HL-60 (cell line): ENCODE data around the gene GTPBP6.

ENCODE experiments used
- DNase-seq, 2 experiments: peaks; one replicate each; pipeline ENCODE4 v3.0.0-alpha.2; 2010 to 2020; ENCODE audit warnings: low read depth in 1 of 2, low spot score in 1 of 2
- H3K27ac ChIP-seq: fragments of 250-450 bp; sonication (Bioruptor Pico); replicated peaks from 2 replicates; pipeline ENCODE4 v1.5.1; 2020; ENCODE audit warnings: mild to moderate bottlenecking, moderate library complexity
- H3K27me3 ChIP-seq: fragments of 250-450 bp; sonication (Bioruptor Pico); 2 replicates; pipeline ENCODE4 v1.5.1; 2021; ENCODE audit warnings: mild to moderate bottlenecking, moderate library complexity; ENCODE audit not compliant: insufficient read depth, poor library complexity, severe bottlenecking
- H3K4me3 ChIP-seq: replicated peaks from 2 replicates; pipeline ENCODE4 v1.5.1; 2011; ENCODE audit warnings: mild to moderate bottlenecking, control low read depth, low read length; ENCODE audit not compliant: insufficient read depth
- GABPA ChIP-seq: IDR thresholded peaks from 2 replicates; pipeline ENCODE4 v1.6.1; 2012; ENCODE audit warnings: low read depth
- POLR2AphosphoS5 ChIP-seq: IDR thresholded peaks from 2 replicates; pipeline ENCODE4 v1.6.1; 2012; ENCODE audit warnings: low read depth
- SPI1 ChIP-seq: IDR thresholded peaks from 2 replicates; pipeline ENCODE4 v1.6.1; 2012; ENCODE audit warnings: low read depth, mild to moderate bottlenecking, borderline replicate concordance
- TF ChIP-seq, protein P1 (sequence below): IDR thresholded peaks from one replicate; pipeline ENCODE4 v1.5.1; 2011; ENCODE audit warnings: low read length, control low read depth, inconsistent platforms; ENCODE audit not compliant: insufficient read depth
- TF ChIP-seq, protein P2 (sequence below): IDR thresholded peaks from 2 replicates; pipeline ENCODE4 v1.6.1; 2012; ENCODE audit warnings: low read depth; ENCODE audit not compliant: insufficient replicate concordance

GTPBP6 gene

DNA sequence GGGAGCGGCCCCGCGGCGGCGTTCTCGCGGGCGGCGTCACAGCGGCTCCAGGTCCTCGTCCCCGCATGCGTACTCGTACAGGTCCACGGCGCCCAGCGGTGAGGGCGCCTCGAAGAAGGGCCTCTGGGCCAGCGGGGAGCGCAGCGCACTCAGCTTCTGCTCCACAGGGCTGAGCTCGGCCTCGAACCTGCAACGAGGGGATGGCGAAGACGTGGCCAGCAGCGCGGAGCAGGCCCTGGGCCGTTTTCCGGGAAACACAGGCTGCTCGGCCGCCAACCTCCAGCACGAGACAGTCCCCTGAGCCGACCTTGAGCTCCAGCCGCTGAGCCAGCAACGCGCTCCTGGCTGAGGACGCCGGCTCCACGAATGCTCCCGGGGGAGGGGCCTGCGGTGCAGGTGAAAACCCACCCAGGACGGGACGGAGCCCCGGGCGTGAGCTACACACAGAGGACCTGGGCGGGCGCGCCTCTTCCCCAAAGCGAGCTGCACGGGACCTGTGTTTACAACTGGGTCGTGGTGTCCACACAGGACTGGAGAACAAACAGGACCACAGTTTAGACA lies 15.8 kb upstream of the GTPBP6 start:
- no peak for TF ChIP-seq GABPA
- TF ChIP-seq, protein P1, sequence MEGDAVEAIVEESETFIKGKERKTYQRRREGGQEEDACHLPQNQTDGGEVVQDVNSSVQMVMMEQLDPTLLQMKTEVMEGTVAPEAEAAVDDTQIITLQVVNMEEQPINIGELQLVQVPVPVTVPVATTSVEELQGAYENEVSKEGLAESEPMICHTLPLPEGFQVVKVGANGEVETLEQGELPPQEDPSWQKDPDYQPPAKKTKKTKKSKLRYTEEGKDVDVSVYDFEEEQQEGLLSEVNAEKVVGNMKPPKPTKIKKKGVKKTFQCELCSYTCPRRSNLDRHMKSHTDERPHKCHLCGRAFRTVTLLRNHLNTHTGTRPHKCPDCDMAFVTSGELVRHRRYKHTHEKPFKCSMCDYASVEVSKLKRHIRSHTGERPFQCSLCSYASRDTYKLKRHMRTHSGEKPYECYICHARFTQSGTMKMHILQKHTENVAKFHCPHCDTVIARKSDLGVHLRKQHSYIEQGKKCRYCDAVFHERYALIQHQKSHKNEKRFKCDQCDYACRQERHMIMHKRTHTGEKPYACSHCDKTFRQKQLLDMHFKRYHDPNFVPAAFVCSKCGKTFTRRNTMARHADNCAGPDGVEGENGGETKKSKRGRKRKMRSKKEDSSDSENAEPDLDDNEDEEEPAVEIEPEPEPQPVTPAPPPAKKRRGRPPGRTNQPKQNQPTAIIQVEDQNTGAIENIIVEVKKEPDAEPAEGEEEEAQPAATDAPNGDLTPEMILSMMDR = no peak
- no peak for TF ChIP-seq SPI1
- TF ChIP-seq, protein P2, sequence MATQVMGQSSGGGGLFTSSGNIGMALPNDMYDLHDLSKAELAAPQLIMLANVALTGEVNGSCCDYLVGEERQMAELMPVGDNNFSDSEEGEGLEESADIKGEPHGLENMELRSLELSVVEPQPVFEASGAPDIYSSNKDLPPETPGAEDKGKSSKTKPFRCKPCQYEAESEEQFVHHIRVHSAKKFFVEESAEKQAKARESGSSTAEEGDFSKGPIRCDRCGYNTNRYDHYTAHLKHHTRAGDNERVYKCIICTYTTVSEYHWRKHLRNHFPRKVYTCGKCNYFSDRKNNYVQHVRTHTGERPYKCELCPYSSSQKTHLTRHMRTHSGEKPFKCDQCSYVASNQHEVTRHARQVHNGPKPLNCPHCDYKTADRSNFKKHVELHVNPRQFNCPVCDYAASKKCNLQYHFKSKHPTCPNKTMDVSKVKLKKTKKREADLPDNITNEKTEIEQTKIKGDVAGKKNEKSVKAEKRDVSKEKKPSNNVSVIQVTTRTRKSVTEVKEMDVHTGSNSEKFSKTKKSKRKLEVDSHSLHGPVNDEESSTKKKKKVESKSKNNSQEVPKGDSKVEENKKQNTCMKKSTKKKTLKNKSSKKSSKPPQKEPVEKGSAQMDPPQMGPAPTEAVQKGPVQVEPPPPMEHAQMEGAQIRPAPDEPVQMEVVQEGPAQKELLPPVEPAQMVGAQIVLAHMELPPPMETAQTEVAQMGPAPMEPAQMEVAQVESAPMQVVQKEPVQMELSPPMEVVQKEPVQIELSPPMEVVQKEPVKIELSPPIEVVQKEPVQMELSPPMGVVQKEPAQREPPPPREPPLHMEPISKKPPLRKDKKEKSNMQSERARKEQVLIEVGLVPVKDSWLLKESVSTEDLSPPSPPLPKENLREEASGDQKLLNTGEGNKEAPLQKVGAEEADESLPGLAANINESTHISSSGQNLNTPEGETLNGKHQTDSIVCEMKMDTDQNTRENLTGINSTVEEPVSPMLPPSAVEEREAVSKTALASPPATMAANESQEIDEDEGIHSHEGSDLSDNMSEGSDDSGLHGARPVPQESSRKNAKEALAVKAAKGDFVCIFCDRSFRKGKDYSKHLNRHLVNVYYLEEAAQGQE = no peak
- no peak for TF ChIP-seq POLR2AphosphoS5
- no peak for DNase-seq
- H3K27ac ChIP-seq = no peak overlapping the region
- no peak overlapping the region for H3K4me3 ChIP-seq
- H3K27me3 ChIP-seq = peaks cover 10% of the 10 kb centered on the region

DNA sequence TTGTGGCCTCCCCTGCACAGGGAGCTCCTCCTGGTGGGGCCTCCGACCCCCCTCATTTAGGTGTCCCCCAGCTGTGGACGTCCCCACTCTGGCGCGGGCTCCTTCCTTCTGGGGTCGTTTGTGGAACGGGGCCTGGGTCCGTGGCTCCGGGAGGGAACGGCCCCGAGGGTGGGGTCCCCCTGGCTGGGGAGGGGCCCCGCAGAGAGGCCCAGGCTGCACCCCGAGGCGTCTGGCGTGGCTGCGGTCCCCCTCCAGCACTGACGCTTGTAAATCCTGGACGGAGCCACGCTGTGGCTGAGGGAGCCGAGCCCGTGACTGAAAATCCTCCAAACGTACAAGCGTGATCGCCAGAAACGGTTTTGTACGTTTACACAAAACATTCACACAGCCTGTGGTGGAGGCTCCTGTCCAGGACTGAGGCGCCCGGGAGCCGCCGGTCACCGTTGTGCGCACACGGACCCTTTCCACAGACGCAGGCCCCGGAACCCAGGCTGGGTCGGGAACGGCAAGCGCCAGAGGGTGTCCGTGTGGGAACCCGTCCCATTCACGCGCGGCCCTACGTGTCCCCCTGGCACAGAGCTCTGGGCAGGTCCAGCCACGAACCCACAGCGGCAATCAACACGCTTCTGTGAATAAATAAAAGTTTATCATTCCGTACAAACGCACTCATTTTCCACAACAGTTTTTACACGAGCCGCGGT lies 15.2 kb upstream of the GTPBP6 start:
- H3K4me3 ChIP-seq = no peak overlapping the region
- TF ChIP-seq, protein P2 = no peak
- TF ChIP-seq GABPA (no peak), SPI1 (no peak), POLR2AphosphoS5 (no peak)
- TF ChIP-seq, protein P1 = no peak
- no peak for DNase-seq

DNA sequence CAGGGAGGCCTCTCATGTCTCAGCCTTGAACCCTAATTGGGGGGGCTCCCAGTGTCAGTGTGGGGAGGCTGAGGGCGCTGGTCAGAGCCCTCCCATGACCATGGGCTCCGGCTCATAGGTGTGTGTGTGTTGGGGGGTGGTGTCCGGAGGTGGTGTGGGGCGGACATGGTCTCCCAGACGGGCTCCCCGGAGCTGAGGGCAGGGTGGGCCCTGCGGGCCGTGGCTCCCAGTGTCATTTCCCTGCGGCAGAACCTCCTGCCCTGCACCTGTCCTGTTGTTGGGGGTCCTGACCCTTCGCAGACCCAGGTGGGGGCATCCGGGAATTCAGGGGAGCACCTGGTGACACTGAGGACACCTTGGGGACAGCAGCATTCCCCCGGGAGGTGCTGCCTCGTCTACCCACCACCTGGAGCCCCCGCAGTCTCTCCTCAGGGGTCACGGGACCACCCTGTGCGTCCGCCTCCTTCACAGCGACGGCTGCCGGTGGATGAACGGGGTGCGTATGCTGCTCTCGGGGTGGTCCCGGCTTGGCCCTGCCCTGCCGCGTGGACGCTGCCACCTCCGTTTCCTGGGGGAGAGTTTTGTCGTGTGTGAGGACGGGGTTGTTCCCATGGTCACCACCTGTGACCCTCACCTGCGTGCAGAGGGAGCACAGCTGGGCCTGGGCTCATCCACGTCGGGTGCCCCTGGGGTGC lies 14.5 kb upstream of the GTPBP6 start:
- Histone ChIP-seq H3K27ac (no peak overlapping the region), H3K27me3 (peaks cover 10% of the 10 kb centered on the region), H3K4me3 (no peak overlapping the region)
- TF ChIP-seq, protein P2 = no peak
- TF ChIP-seq SPI1 (no peak), POLR2AphosphoS5 (no peak), GABPA (no peak)
- TF ChIP-seq, protein P1 = no peak
- no peak for DNase-seq

More for the DNA sequence above, 15.2 kb upstream of the GTPBP6 start:
- Histone ChIP-seq H3K27me3 (peaks cover 10% of the 10 kb centered on the region), H3K27ac (no peak overlapping the region)
